H9 (cell line): ENCODE measurements around the gene MICAL2. TPM values are rescaled to one million over a fixed set of nuclear protein-coding genes. Genes with fewer than 3 reads are reported as not detected.

Experiments
- DNase-seq: peaks from one replicate; pipeline ENCODE4 v3.0.0-alpha.2; 2017
- H2AFZ ChIP-seq: one replicate; pipeline ENCODE4 v1.6.1; 2013; ENCODE audit warnings: mild to moderate bottlenecking, low read length, control low read depth, moderate library complexity
- H2AK5ac ChIP-seq: 2 replicates; pipeline ENCODE4 v1.6.1; 2013; ENCODE audit warnings: low read length, control low read depth, mixed read lengths; ENCODE audit not compliant: insufficient read length
- H2BK120ac ChIP-seq: one replicate; pipeline ENCODE4 v1.6.1; 2013; ENCODE audit warnings: low read depth, mild to moderate bottlenecking, low read length, control low read depth, inconsistent platforms; ENCODE audit not compliant: poor library complexity, severe bottlenecking
- H2BK12ac ChIP-seq: 2 replicates; pipeline ENCODE4 v1.6.1; 2013; ENCODE audit warnings: low read length, control low read depth, mixed read lengths, low read depth; ENCODE audit not compliant: insufficient read length
- H2BK15ac ChIP-seq: 2 replicates; pipeline ENCODE4 v1.6.1; 2013; ENCODE audit warnings: low read depth, low read length, control low read depth
- H2BK20ac ChIP-seq: one replicate; pipeline ENCODE4 v1.6.1; 2013; ENCODE audit warnings: low read depth, mild to moderate bottlenecking, low read length, control low read depth, inconsistent platforms; ENCODE audit not compliant: poor library complexity, severe bottlenecking
- H2BK5ac ChIP-seq: 2 replicates; pipeline ENCODE4 v1.6.1; 2013; ENCODE audit warnings: low read length, control low read depth, mixed read lengths; ENCODE audit not compliant: insufficient read length
- H3K14ac ChIP-seq: 2 replicates; pipeline ENCODE4 v1.6.1; 2013; ENCODE audit warnings: low read length, control low read depth; ENCODE audit not compliant: insufficient read depth
- H3K18ac ChIP-seq: 2 replicates; pipeline ENCODE4 v1.6.1; 2013; ENCODE audit warnings: low read depth, mild to moderate bottlenecking, mixed read lengths, low read length, control low read depth; ENCODE audit not compliant: insufficient read length
- H3K23ac ChIP-seq: 2 replicates; pipeline ENCODE4 v1.6.1; 2013; ENCODE audit warnings: low read length, control low read depth, mixed read lengths, low read depth; ENCODE audit not compliant: insufficient read length
- H3K23me2 ChIP-seq: 2 replicates; pipeline ENCODE4 v1.6.1; 2013; ENCODE audit warnings: low read depth, mild to moderate bottlenecking, mixed read lengths, low read length, control low read depth; ENCODE audit not compliant: insufficient read length, poor library complexity, severe bottlenecking
- H3K27ac ChIP-seq: 2 replicates; pipeline ENCODE4 v1.5.1; 2013; ENCODE audit warnings: low read length, control low read depth, mixed read lengths, low read depth; ENCODE audit not compliant: insufficient read length
- H3K27me3 ChIP-seq: 2 replicates; pipeline ENCODE4 v1.6.1; 2013; ENCODE audit warnings: low read length, control low read depth, inconsistent platforms; ENCODE audit not compliant: insufficient read depth
- H3K4ac ChIP-seq: 2 replicates; pipeline ENCODE4 v1.6.1; 2013; ENCODE audit warnings: low read depth, mild to moderate bottlenecking, control low read depth, inconsistent platforms, low read length, moderate library complexity
- H3K4me1 ChIP-seq: 2 replicates; pipeline ENCODE4 v1.6.1; 2013; ENCODE audit warnings: low read length, control low read depth, inconsistent platforms; ENCODE audit not compliant: insufficient read depth
- H3K4me2 ChIP-seq: 2 replicates; pipeline ENCODE4 v1.6.1; 2013; ENCODE audit warnings: low read length, control low read depth, mixed read lengths; ENCODE audit not compliant: insufficient read length, insufficient read depth
- H3K56ac ChIP-seq: 2 replicates; pipeline ENCODE4 v1.6.1; 2013; ENCODE audit warnings: low read depth, mild to moderate bottlenecking, mixed read lengths, low read length, control low read depth; ENCODE audit not compliant: insufficient read length
- H3K79me1 ChIP-seq: 2 replicates; pipeline ENCODE4 v1.6.1; 2013; ENCODE audit warnings: low read depth, mild to moderate bottlenecking, moderate library complexity, low read length, control low read depth, inconsistent platforms; ENCODE audit not compliant: insufficient read depth, poor library complexity, severe bottlenecking
- H3K79me2 ChIP-seq: 2 replicates; pipeline ENCODE4 v1.6.1; 2013; ENCODE audit warnings: low read length, control low read depth, inconsistent platforms; ENCODE audit not compliant: insufficient read depth
- H3K9ac ChIP-seq: 2 replicates; pipeline ENCODE4 v1.6.1; 2013; ENCODE audit warnings: low read length, control low read depth, mixed read lengths; ENCODE audit not compliant: insufficient read length; ENCODE audit errors: extremely low read depth
- H3K9me3 ChIP-seq: one replicate; pipeline ENCODE4 v1.6.1; 2013; ENCODE audit warnings: low read depth, low read length, inconsistent platforms; ENCODE audit not compliant: control insufficient read depth
- H3T11ph ChIP-seq: one replicate; pipeline ENCODE4 v1.6.1; 2013; ENCODE audit warnings: mild to moderate bottlenecking, low read length, control low read depth, inconsistent platforms
- H4K20me1 ChIP-seq: one replicate; pipeline ENCODE4 v1.6.1; 2013; ENCODE audit not compliant: control insufficient read depth, insufficient read length, insufficient read depth
- H4K5ac ChIP-seq: 2 replicates; pipeline ENCODE4 v1.6.1; 2013; ENCODE audit warnings: low read depth, mild to moderate bottlenecking, mixed read lengths, low read length, control low read depth; ENCODE audit not compliant: insufficient read length
- H4K8ac ChIP-seq: replicated peaks from 2 replicates; pipeline ENCODE4 v1.6.1; 2013; ENCODE audit warnings: low read length, control low read depth, mixed read lengths, low read depth; ENCODE audit not compliant: insufficient read length
- H4K91ac ChIP-seq: 2 replicates; pipeline ENCODE4 v1.6.1; 2013; ENCODE audit warnings: low read depth, mild to moderate bottlenecking, moderate library complexity, mixed read lengths, low read length, control low read depth; ENCODE audit not compliant: insufficient read length
- H3K27ac Mint-ChIP-seq, 3 experiments: 2 replicates in 2 of 3; 3 replicates in 1 of 3; pipeline ENCODE4 v1.8.0; 2020 to 2021; ENCODE audit warnings: mixed read lengths in 3 of 3, mild to moderate bottlenecking in 1 of 3, moderate library complexity in 1 of 3
- H3K27me3 Mint-ChIP-seq: 2 replicates; pipeline ENCODE4 v1.8.0; 2021; ENCODE audit warnings: low read depth, mild to moderate bottlenecking, moderate library complexity, mixed read lengths
- H3K36me3 Mint-ChIP-seq, 3 experiments: 2 replicates in 2 of 3; 3 replicates in 1 of 3; pipeline ENCODE4 v1.8.0; 2020 to 2021; ENCODE audit warnings: low read depth in 3 of 3, mixed read lengths in 3 of 3; ENCODE audit not compliant: insufficient read depth in 1 of 3
- H3K4me1 Mint-ChIP-seq, 2 experiments: 2 replicates each; pipeline ENCODE4 v1.8.0; 2020; ENCODE audit warnings: mixed read lengths in 2 of 2
- H3K4me3 Mint-ChIP-seq, 2 experiments: 2 replicates in 1 of 2; 3 replicates in 1 of 2; pipeline ENCODE4 v1.8.0; 2020 to 2021; ENCODE audit warnings: mild to moderate bottlenecking in 2 of 2, mixed read lengths in 2 of 2, moderate library complexity in 1 of 2
- H3K9me3 Mint-ChIP-seq, 2 experiments: 2 replicates in 1 of 2; 3 replicates in 1 of 2; pipeline ENCODE4 v1.8.0; 2020; ENCODE audit warnings: mild to moderate bottlenecking in 2 of 2, mixed read lengths in 2 of 2, moderate library complexity in 1 of 2
- WGBS: extraction: QIAGEN DNeasy Blood & Tissue Kit; methylation state at CpG from one replicate; pipeline ENCODE4 v1.1.7; 2013; ENCODE audit warnings: missing lambda C conversion rate, low lambda C conversion rate, mixed read lengths; ENCODE audit not compliant: insufficient read length; ENCODE audit errors: extremely low coverage; 5-methylcytosine and 5-hydroxymethylcytosine counted together
- total RNA-seq: library from RNA; stranded (reverse); gene quantifications from 2 replicates; pipeline ENCODE4 v1.2.1, GENCODE V29; 2021
- TF ChIP-seq, protein P1 (sequence below): fragments of 200-600 bp; sonication (generic); conservative IDR thresholded peaks from 3 replicates; pipeline ENCODE4 v1.8.0; 2021; ENCODE audit warnings: antibody characterized with exemption, mild to moderate bottlenecking

Gene MICAL2
- total RNA-seq, 1 experiment from 2014 or later = 4.7 TPM

DNA sequence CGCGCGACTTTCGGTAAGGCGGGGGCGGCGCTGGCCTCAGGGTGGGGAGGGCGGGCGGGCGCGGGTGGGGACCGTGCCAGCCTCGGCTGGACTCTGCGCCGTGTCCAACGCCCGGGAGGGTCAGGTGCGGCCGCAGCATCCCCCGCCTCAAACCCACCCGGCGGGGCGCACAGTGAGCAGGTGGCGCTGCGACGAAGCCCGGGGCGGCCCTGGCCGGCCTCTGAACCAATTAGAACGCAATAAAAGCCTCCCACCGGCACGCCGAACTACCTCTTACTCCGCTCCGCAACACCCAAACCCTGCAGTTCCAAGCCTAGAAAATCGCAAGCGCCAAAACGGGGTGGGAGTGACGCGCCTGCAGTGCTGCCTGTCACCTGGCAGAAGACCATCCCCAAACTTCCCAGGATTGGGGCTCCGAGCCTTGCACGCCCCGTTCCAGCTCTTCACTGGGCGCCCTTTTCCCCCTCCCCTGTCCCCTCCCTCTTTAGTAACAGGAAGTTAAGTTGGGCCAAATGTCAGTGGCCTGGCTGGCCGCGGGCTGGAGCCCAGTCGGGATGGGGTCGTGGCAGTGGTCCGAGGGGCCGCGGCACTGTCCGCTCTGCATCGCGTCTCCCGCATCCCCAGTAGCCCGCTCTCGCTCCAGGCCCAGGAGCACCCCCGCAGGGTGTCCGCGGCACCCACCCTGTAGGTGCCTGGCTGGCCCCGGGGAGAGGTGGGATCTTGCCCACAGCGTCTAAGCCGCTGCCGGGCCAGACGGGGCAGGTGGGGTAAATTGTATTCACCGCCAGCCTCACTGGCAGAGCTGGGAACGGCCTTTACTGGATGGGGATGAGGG lies 541 bp downstream of the MICAL2 start:
- Mint-ChIP-seq H3K9me3 (no peaks in the 10 kb centered on the region), H3K36me3 (no peaks in the 10 kb centered on the region), H3K4me3 (peak overlapping the region; percentile 68 to 80), H3K4me1 (peaks cover 8 to 9% of the 10 kb centered on the region in 2 experiments), H3K27me3 (peaks cover 74% of the 10 kb centered on the region), H3K27ac (no peak overlapping the region)
- Histone ChIP-seq H3K9ac (no peak overlapping the region), H3K14ac (no peak overlapping the region), H3K27me3 (peaks cover 7% of the 10 kb centered on the region; the same call in 1 of the 2 replicates), H2BK15ac (no peak overlapping the region), H4K20me1 (no peaks in the 10 kb centered on the region), H3K27ac (no peak overlapping the region), H4K5ac (no peak overlapping the region), H4K91ac (no peak overlapping the region), H2BK20ac (no peak overlapping the region), H3K23me2 (peaks cover 12% of the 10 kb centered on the region), H3K4ac (no peak overlapping the region), H2BK120ac (no peak overlapping the region), H3K4me1 (no peaks in the 10 kb centered on the region), H2AK5ac (no peak overlapping the region), H2BK5ac (no peak overlapping the region), H3K4me2 (peak overlapping the region; percentile 78), H3K18ac (no peak overlapping the region), H4K8ac (no peak overlapping the region), H2BK12ac (no peak overlapping the region), H3K56ac (no peak overlapping the region), H3K79me1 (no peaks in the 10 kb centered on the region), H3K9me3 (no peaks in the 10 kb centered on the region), H3K23ac (no peak overlapping the region), H2AFZ (no peak overlapping the region), H3K79me2 (no peaks in the 10 kb centered on the region), H3T11ph (no peak overlapping the region)
- peak; percentile 43 for DNase-seq
- TF ChIP-seq, protein P1, sequence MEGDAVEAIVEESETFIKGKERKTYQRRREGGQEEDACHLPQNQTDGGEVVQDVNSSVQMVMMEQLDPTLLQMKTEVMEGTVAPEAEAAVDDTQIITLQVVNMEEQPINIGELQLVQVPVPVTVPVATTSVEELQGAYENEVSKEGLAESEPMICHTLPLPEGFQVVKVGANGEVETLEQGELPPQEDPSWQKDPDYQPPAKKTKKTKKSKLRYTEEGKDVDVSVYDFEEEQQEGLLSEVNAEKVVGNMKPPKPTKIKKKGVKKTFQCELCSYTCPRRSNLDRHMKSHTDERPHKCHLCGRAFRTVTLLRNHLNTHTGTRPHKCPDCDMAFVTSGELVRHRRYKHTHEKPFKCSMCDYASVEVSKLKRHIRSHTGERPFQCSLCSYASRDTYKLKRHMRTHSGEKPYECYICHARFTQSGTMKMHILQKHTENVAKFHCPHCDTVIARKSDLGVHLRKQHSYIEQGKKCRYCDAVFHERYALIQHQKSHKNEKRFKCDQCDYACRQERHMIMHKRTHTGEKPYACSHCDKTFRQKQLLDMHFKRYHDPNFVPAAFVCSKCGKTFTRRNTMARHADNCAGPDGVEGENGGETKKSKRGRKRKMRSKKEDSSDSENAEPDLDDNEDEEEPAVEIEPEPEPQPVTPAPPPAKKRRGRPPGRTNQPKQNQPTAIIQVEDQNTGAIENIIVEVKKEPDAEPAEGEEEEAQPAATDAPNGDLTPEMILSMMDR = no peak
- no CpG with 5 or more reads among the region's 67 CpGs for WGBS
